ENCODE data around the gene ACTN4.

- TF ChIP-seq CTCF (IDR thresholded peaks at IDR 0.05) (no peak), ZFX (IDR thresholded peaks at IDR 0.05; ENCODE audit: borderline replicate concordance) (no peak)
These were observed 95.5 kb downstream of the ACTN4 start for GRCh38 chr19:38742906-38743305.
